Renal cortical epithelial cell (primary cell): ENCODE results near the gene COA7. TPM values are rescaled to one million over a fixed set of nuclear protein-coding genes. Genes with fewer than 3 reads are reported as not detected.
"Not testable (repeated sequence)": the region's sequence is repeated elsewhere in the genome, so short reads cannot be mapped to it uniquely, and the experiment has no call there.

Source experiments
- DNase-seq: peaks from one replicate; pipeline ENCODE4 v3.0.0-alpha.2; 2011; ENCODE audit warnings: low read depth
- total RNA-seq: library from RNA; depleted of rRNA; stranded (reverse); fragments of >200 nt; gene quantifications from 2 replicates; pipeline ENCODE4 v1.2.3, GENCODE V29; 2014

COA7 gene
- total RNA-seq, 1 donor from 2014 or later: 20.9 TPM

GRCh38 chr1:52706136-52706670 lies 8.1 kb upstream of the COA7 start:
- no peak for DNase-seq

GRCh38 chr1:52702886-52703787 lies 5.0 kb upstream of the COA7 start:
- DNase-seq: peak; percentile 85

- DNase-seq: no peak
Measured at GRCh38 chr1:52695627-52696026, 2.5 kb downstream of the COA7 start.

- no peak for DNase-seq
Measured at GRCh38 chr1:52693843-52694242, 4.3 kb downstream of the COA7 start.

GRCh38 chr1:52693351-52693750 lies 4.8 kb downstream of the COA7 start:
- not testable (repeated sequence) for DNase-seq

GRCh38 chr1:52692697-52693096 lies 5.5 kb downstream of the COA7 start:
- DNase-seq: no peak

- DNase-seq: no peak
Measured at GRCh38 chr1:52691821-52692220, 6.3 kb downstream of the COA7 start.

GRCh38 chr1:52686830-52687229 lies 11.3 kb downstream of the COA7 start:
- no peak for DNase-seq

GRCh38 chr1:52686261-52686751 lies 11.8 kb downstream of the COA7 start:
- peak; percentile 58 for DNase-seq

GRCh38 chr1:52684545-52684944 lies 13.6 kb downstream of the COA7 start:
- no peak for DNase-seq

GRCh38 chr1:52683367-52683940 lies 14.7 kb downstream of the COA7 start:
- no peak for DNase-seq

GRCh38 chr1:52681136-52681535 lies 17.0 kb downstream of the COA7 start:
- DNase-seq: no peak

- DNase-seq: no peak
Measured at GRCh38 chr1:52680353-52680752, 17.8 kb downstream of the COA7 start.

- DNase-seq: no peak
Measured at GRCh38 chr1:52679498-52679897, 18.6 kb downstream of the COA7 start.

- no peak for DNase-seq
Measured at GRCh38 chr1:52679048-52679447, 19.1 kb downstream of the COA7 start.

- DNase-seq: no peak
Measured at GRCh38 chr1:52677076-52677806, 20.9 kb downstream of the COA7 start.

GRCh38 chr1:52676249-52676903 lies 21.8 kb downstream of the COA7 start:
- no peak for DNase-seq

GRCh38 chr1:52674497-52675384 lies 23.4 kb downstream of the COA7 start:
- DNase-seq: peak; percentile 50

GRCh38 chr1:52673513-52673912 lies 24.6 kb downstream of the COA7 start:
- DNase-seq: no peak

GRCh38 chr1:52672946-52673345 lies 25.2 kb downstream of the COA7 start:
- no peak for DNase-seq

- DNase-seq: no peak
Measured at GRCh38 chr1:52670604-52671003, 27.5 kb downstream of the COA7 start.
